Fibroblast of lung (primary cell): Measurements from ENCODE around the gene SMPD3. TPM values are rescaled to one million over a fixed set of nuclear protein-coding genes. Genes with fewer than 3 reads are reported as not detected.

Source experiments
- DNase-seq, 2 donors: peaks; one replicate each; pipeline versions ENCODE4 v3.0.0 to v3.0.0-alpha.2; 2010; ENCODE audit warnings: low read depth in 2 of 2
- H2AFZ ChIP-seq: 2 replicates; pipeline ENCODE4 v1.5.1; 2012; ENCODE audit warnings: low read length, control low read depth, inconsistent platforms
- H3K27ac ChIP-seq: 2 replicates; pipeline ENCODE4 v1.5.1; 2011; ENCODE audit warnings: low read length, control low read depth; ENCODE audit not compliant: insufficient read depth
- H3K27me3 ChIP-seq: 2 replicates; pipeline ENCODE4 v1.5.1; 2011; ENCODE audit warnings: mild to moderate bottlenecking, low read length; ENCODE audit not compliant: control insufficient read depth, insufficient read depth
- H3K36me3 ChIP-seq: 2 replicates; pipeline ENCODE4 v1.5.1; 2011; ENCODE audit warnings: low read length; ENCODE audit not compliant: control insufficient read depth, insufficient read depth
- H3K4me1 ChIP-seq: 2 replicates; pipeline ENCODE4 v1.5.1; 2011; ENCODE audit warnings: low read length; ENCODE audit not compliant: control insufficient read depth, insufficient read depth; ENCODE audit errors: extremely low read depth
- H3K4me2 ChIP-seq: 2 replicates; pipeline ENCODE4 v1.5.1; 2011; ENCODE audit warnings: low read length, control low read depth; ENCODE audit not compliant: insufficient read depth; ENCODE audit errors: extremely low read depth
- H3K4me3 ChIP-seq, 4 experiments: fragments of 200-600 bp in 1 of 4; sonication (generic) in 1 of 4; replicated peaks in 1 of 4; 2 replicates each; pipeline ENCODE4 v1.5.1; 2011 to 2016; ENCODE audit warnings: low read length in 4 of 4, low read depth in 3 of 4, mild to moderate bottlenecking in 3 of 4, control low read depth in 2 of 4, inconsistent platforms in 1 of 4, mixed read lengths in 1 of 4; ENCODE audit not compliant: insufficient read depth in 1 of 4; ENCODE audit errors: control extremely low read depth in 1 of 4
- H3K79me2 ChIP-seq: 2 replicates; pipeline ENCODE4 v1.5.1; 2012; ENCODE audit warnings: mild to moderate bottlenecking, low read length, inconsistent platforms; ENCODE audit not compliant: control insufficient read depth, insufficient read depth
- H3K9ac ChIP-seq: 2 replicates; pipeline ENCODE4 v1.5.1; 2011; ENCODE audit warnings: mild to moderate bottlenecking, low read length, control low read depth; ENCODE audit not compliant: insufficient read depth
- H3K9me3 ChIP-seq: 2 replicates; pipeline ENCODE4 v1.5.1; 2012; ENCODE audit warnings: low read depth, low read length; ENCODE audit not compliant: control insufficient read depth, insufficient read depth
- H4K20me1 ChIP-seq: 2 replicates; pipeline ENCODE4 v1.5.1; 2011; ENCODE audit warnings: low read length; ENCODE audit not compliant: control insufficient read depth, insufficient read depth; ENCODE audit errors: extremely low read depth
- EZH2 ChIP-seq: IDR thresholded peaks from 2 replicates; pipeline ENCODE4 v1.5.1; 2012; ENCODE audit warnings: low read length, control low read depth, mild to moderate bottlenecking; ENCODE audit errors: missing control alignments
- polyA plus RNA-seq, 2 donors: library from polyadenylated mRNA; depleted of rRNA in 1 of 2; stranded (reverse) in 1 of 2; unstranded in 1 of 2; fragments of >200 nt; gene quantifications; 2 replicates each; pipeline ENCODE4 v1.2.1, GENCODE V29; 2011 to 2012; ENCODE audit warnings: missing spikeins in 1 of 2
- total RNA-seq: library from RNA; depleted of rRNA; stranded (reverse); fragments of >200 nt; gene quantifications from 2 replicates; pipeline ENCODE4 v1.2.1, GENCODE V29; 2014
- TF ChIP-seq, protein P1 (sequence below), 2 donors: IDR thresholded peaks in 1 of 2; conservative IDR thresholded peaks in 1 of 2; 1 replicate in 1 of 2; 2 replicates in 1 of 2; pipeline ENCODE4 v1.5.1; 2011 to 2012; ENCODE audit warnings: low read length in 2 of 2, control low read depth in 1 of 2, inconsistent platforms in 1 of 2, low read depth in 1 of 2, mild to moderate bottlenecking in 1 of 2

Gene SMPD3
- total and polyA plus RNA-seq, 2 donors (not counting 1 experiment from before 2014, with no cell fraction given): under 0.01 to 0.08 TPM

GRCh38 chr16:68362262-68362913, 85.9 kb downstream of the SMPD3 start:
- no peak overlapping the region for H2AFZ ChIP-seq
- TF ChIP-seq, protein P1, sequence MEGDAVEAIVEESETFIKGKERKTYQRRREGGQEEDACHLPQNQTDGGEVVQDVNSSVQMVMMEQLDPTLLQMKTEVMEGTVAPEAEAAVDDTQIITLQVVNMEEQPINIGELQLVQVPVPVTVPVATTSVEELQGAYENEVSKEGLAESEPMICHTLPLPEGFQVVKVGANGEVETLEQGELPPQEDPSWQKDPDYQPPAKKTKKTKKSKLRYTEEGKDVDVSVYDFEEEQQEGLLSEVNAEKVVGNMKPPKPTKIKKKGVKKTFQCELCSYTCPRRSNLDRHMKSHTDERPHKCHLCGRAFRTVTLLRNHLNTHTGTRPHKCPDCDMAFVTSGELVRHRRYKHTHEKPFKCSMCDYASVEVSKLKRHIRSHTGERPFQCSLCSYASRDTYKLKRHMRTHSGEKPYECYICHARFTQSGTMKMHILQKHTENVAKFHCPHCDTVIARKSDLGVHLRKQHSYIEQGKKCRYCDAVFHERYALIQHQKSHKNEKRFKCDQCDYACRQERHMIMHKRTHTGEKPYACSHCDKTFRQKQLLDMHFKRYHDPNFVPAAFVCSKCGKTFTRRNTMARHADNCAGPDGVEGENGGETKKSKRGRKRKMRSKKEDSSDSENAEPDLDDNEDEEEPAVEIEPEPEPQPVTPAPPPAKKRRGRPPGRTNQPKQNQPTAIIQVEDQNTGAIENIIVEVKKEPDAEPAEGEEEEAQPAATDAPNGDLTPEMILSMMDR (conservative IDR thresholded peaks at IDR 0.05 in 1 of 2, IDR thresholded peaks at IDR 0.05 in 1 of 2; ENCODE audit: low read depth in 1 of 2, low read length in 2 of 2): no peak
- TF ChIP-seq EZH2: no peak
- H3K4me2 ChIP-seq: no peak overlapping the region
- no peaks in the 10 kb centered on the region for H4K20me1 ChIP-seq
- no peak overlapping the region for H3K9ac ChIP-seq
- H3K27me3 ChIP-seq: peaks cover 2% of the 10 kb centered on the region
- no peaks in the 10 kb centered on the region for H3K4me1 ChIP-seq
- DNase-seq: no peak
- H3K27ac ChIP-seq: no peak overlapping the region
- no peak overlapping the region for H3K4me3 ChIP-seq
- no peaks in the 10 kb centered on the region for H3K9me3 ChIP-seq
- H3K79me2 ChIP-seq: no peaks in the 10 kb centered on the region
- peaks cover 3% of the 10 kb centered on the region for H3K36me3 ChIP-seq

DNA sequence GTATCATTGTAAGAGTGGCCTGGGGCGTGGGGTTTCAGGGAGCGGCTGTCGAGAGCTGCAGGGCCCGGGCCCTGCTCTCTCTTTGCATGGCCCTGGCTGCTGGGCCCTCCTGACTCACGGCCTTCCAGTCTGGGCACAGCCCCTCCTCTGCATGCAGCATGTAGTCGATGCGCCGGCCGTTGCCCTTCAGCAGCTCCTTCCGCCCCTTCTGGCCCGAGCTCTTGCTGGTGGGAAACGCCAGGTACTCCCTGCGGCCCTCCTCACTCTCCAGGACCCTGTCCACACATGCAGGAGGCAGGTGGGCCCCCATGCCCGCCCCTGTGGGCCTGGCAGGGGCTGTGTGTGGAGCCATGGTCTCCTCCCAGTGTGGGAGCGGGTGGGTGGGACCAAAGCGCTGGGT, 86.8 kb downstream of the SMPD3 start:
- no peak for TF ChIP-seq EZH2
- TF ChIP-seq, protein P1 (conservative IDR thresholded peaks at IDR 0.05 in 1 of 2, IDR thresholded peaks at IDR 0.05 in 1 of 2; ENCODE audit: low read depth in 1 of 2, low read length in 2 of 2): no peak
- Histone ChIP-seq H3K36me3 (peaks cover 5% of the 10 kb centered on the region), H3K27ac (no peak overlapping the region), H3K9me3 (no peaks in the 10 kb centered on the region), H2AFZ (no peak overlapping the region), H3K4me3 (no peak overlapping the region), H3K4me1 (no peaks in the 10 kb centered on the region), H3K4me2 (no peak overlapping the region), H3K9ac (no peak overlapping the region), H3K79me2 (no peaks in the 10 kb centered on the region), H3K27me3 (peaks cover 2% of the 10 kb centered on the region), H4K20me1 (no peaks in the 10 kb centered on the region)
- no peak for DNase-seq

- Histone ChIP-seq H4K20me1 (no peaks in the 10 kb centered on the region), H3K27ac (no peak overlapping the region), H2AFZ (no peak overlapping the region), H3K9ac (no peak overlapping the region), H3K4me2 (no peak overlapping the region), H3K4me3 (no peak overlapping the region), H3K4me1 (no peaks in the 10 kb centered on the region), H3K36me3 (peaks cover 5% of the 10 kb centered on the region), H3K9me3 (no peaks in the 10 kb centered on the region), H3K79me2 (no peaks in the 10 kb centered on the region), H3K27me3 (peaks cover 2% of the 10 kb centered on the region)
- no peak for DNase-seq
- TF ChIP-seq, protein P1 (conservative IDR thresholded peaks at IDR 0.05 in 1 of 2, IDR thresholded peaks at IDR 0.05 in 1 of 2; ENCODE audit: low read depth in 1 of 2, low read length in 2 of 2): no peak
- TF ChIP-seq EZH2: no peak
Measured at GRCh38 chr16:68360956-68361355, 87.4 kb downstream of the SMPD3 start.
